ENCODE measurements around the gene MAFG.

MAFG gene

GRCh38 chr17:81907219-81908145, 20.1 kb downstream of the MAFG start:
- no peak for DNase-seq

GRCh38 chr17:81906476-81907218, 20.9 kb downstream of the MAFG start:
- no peak for DNase-seq

- DNase-seq: no peak
Measured at GRCh38 chr17:81905993-81906392, 21.5 kb downstream of the MAFG start.

GRCh38 chr17:81905424-81905875, 22.1 kb downstream of the MAFG start:
- no peak for DNase-seq

GRCh38 chr17:81904600-81905423, 22.7 kb downstream of the MAFG start:
- no peak for DNase-seq

GRCh38 chr17:81903896-81904599, 23.5 kb downstream of the MAFG start:
- DNase-seq: no peak

- DNase-seq: no peak
Measured at GRCh38 chr17:81903415-81903831, 24.1 kb downstream of the MAFG start.

- DNase-seq: no peak
Measured at GRCh38 chr17:81902653-81903414, 24.7 kb downstream of the MAFG start.

- no peak for DNase-seq
Measured at GRCh38 chr17:81902023-81902652, 25.4 kb downstream of the MAFG start, which contains the start of gene NPB. Gene NPB (plus strand): TSS chr17:81902238. CDS start chr17:81902278, 40 bp downstream.

- DNase-seq: no peak
Measured at GRCh38 chr17:81901167-81902022, 26.1 kb downstream of the MAFG start.

GRCh38 chr17:81900181-81900820, 27.2 kb downstream of the MAFG start:
- DNase-seq: no peak

- no peak for DNase-seq
Measured at GRCh38 chr17:81899514-81900166, 27.9 kb downstream of the MAFG start.

- DNase-seq: no peak
Measured at GRCh38 chr17:81898885-81899284, 28.6 kb downstream of the MAFG start.

- DNase-seq: no peak
Measured at GRCh38 chr17:81898029-81898866, 29.3 kb downstream of the MAFG start.

GRCh38 chr17:81895400-81895799, 32.1 kb downstream of the MAFG start:
- no peak for DNase-seq

- DNase-seq: no peak
Measured at GRCh38 chr17:81891303-81891552, 36.3 kb downstream of the MAFG start.

- DNase-seq: no peak
Measured at GRCh38 chr17:81890447-81891302, 36.9 kb downstream of the MAFG start.

All from effector CD8-positive, alpha-beta T cell (primary cell).